NCI-H1105 (cell line): ENCODE measurements around the gene GPR22.

Experiments used
- DNase-seq: peaks from one replicate; lab custom pipeline; 2025; lab: John Stamatoyannopoulos, UW

Gene GPR22

DNA sequence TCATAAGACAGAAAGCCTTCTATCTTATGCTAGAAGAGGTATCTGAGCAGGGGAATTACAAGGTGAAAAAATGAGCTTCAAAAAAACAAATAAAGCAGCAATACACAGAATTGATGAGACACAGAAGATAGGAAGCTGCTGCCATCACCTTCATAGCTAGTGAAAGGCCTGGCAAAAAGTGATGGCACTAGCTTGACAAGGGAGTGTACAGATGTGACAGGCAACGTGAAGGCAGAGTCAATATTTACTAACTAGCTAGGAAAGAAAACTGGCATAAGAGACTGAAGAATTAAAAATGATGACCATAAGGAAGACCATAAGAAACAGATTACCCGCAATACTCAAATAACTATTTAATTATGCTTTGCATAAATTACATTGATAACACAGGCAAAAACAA is 9.4 kb downstream of the GPR22 start:
- DNase-seq = no peak

- no peak for DNase-seq
Observed at GRCh38 chr7:107480932-107481331, 11.1 kb downstream of the GPR22 start.

GRCh38 chr7:107482571-107482970 is 12.7 kb downstream of the GPR22 start:
- no peak for DNase-seq

DNA sequence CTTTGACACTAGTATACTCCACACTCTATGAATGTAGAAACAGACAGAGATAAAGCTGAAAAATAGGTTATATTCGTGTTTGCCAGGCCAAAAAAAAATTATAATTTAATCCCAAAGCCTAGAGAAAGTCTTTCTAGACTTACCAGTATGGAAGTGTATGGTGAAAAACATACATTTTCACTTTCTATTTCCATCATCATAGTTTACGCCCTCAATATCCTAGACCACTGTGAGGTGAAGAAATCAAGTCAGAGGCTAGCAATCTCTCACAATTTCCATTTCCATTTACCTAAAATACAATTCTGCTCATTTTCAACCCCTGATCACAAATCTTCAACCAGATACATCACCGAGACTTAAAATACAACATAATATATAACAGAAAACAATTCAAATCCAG is 16.2 kb downstream of the GPR22 start:
- DNase-seq = no peak

DNA sequence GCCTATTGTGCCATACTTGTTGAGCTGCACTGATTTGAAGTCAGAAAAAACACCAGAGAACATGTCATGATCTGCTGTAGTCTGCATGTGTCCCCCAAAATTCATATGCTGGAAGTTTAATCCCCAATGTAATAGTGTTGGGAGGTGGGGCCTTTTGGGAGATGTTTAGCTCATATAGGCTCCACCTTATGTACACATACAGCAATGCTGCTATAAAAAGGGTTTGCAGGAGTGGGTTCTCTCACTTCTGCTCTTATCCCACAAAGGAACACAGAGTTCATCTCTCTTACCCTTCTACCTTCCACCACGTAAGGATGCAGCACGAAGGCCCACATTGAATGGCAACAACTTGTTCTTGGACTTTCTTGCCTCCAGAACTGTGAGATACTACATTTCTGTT is 23.0 kb downstream of the GPR22 start:
- no peak for DNase-seq

DNA sequence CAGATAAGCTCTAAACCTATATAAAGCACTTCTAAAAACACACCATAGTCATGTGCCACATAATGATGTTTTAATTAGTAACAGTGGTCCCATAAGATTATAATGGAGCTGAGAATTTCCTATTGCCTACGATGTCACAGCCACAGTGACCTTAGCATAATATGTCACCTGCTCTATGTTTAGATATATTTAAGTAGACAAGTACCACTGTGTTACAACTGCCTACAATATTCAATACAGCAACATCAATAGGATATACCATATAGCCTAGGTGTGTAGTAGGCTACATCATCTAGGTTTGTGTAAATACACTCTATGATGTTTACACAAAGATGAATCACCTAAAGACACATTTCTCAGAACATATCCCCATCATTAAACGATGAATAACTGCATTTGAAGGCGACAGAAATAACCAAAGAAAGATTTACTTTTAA is 24.5 kb downstream of the GPR22 start:
- no peak for DNase-seq

DNA sequence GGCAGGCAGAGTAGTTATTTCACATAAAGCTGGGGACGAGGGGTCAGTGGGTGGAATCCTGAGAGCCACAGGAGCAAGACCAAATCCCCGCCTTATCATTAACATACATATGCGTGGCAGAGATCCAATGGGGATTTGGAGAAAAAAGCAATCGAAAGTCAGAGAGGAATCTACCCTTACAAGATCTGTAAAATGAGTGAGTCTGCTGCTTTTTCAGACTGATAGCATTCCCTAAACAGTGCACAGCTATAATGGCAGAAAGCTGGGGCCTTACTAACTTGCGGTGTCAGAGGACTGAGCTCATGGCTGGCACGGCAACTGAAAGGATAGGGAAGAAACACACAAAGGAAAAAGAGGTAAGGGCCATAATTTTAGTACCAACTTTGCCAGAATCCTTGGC is 25.0 kb downstream of the GPR22 start:
- no peak for DNase-seq

DNA sequence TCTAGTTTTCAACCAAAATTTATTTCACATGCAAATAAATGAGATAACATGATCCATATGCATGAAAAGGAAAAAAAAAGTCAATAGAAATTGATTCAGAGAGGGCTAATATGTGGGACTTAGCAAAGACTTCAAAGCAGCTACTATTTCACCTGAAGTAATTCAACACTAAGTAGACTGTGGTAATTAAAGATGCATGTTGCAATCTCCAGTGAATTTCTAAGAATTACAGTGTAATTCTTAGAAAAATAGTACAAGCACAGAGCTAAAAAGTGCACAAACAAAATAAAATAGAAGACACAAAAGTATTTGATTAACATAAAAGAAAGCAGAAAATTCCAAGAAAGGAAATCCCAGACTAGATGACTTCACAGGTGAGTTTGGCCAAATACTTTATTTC is 25.7 kb downstream of the GPR22 start:
- no peak for DNase-seq

DNA sequence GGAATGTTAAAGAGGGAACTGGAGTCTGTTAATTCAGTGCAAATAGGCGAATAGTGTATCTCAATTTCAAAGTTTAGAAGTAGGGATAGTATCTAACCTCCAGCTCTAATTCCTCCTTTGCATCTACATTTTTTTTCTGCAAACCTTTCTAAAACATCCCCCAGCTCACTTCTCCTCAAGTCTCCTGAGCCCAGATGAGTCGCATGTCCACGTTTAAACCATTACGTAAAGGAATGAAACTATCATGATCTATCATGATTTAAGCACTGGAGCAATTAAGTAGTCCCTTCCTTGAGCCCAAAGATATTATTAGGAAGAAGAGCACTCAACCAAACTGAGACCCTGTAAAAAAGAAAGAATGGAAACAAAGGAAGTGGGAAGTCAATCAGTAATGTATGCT is 29.9 kb downstream of the GPR22 start:
- no peak for DNase-seq

- DNase-seq = peak; percentile 13
Observed at GRCh38 chr7:107501593-107501992, 31.7 kb downstream of the GPR22 start.

GRCh38 chr7:107502154-107502553 is 32.3 kb downstream of the GPR22 start:
- DNase-seq = no peak

DNA sequence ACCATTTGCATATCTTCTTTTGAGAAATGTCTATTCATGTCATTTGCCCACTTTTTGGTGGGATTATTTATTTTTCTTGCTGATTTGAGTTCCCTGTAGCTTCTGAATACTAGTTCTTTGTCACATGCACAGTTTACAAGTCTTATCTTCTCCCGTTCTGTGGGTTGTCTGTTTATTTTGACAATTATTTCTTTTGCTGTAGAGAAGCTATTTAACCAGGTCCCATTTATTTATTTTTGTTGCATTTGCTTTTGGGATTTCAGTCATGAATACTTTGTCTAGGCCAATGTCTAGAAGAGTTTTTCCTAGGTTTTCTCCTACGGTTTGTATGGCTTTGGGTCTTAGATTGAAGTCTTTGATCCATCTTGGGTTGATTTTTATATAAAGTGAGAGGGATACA is 32.9 kb downstream of the GPR22 start:
- no peak for DNase-seq

GRCh38 chr7:107503687-107504086 is 33.8 kb downstream of the GPR22 start:
- DNase-seq = no peak

GRCh38 chr7:107505362-107505761 is 35.5 kb downstream of the GPR22 start:
- no peak for DNase-seq

- peak; percentile 82 for DNase-seq
Observed at GRCh38 chr7:107505997-107506673, 36.3 kb downstream of the GPR22 start.

DNA sequence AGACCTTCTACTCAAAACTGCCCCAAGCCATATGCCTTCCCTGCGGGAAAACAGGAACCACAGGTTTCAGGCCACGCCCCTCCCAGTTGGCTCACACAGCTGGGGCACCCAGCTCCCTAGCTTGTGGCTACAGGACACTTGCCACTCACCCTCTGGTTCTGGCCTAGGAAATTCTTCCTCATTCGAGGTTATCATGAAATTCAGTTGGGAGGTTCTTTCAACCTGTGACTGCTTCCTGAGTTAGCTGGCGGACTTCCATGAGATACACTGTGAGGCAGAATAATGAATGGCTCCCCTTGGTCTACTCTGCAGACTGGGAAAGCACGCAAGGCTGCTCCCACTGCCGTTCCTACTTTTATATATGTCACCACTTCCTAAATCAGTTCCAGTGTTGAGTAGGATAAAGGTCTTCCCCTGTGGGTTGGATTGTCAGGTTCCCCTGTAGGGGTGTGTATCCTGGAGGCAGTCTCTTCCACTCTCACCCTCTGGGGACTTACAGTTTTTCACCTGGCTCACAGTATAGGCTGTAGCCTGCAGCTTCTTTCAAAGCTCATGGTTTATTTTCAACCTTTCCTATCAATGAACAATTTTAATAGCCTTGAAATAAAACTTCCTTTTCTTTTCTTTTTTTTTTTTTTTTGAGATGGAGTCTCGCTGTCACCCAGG is 37.0 kb downstream of the GPR22 start:
- peak; percentile 5 for DNase-seq
